Glomerular endothelial cell (primary cell): ENCODE measurements around the gene ENPP3. TPM values are rescaled to one million over a fixed set of nuclear protein-coding genes. Genes with fewer than 3 reads are reported as not detected.

Experiments used
- DNase-seq: peaks from one replicate; pipeline ENCODE4 v3.0.0-alpha.2; 2011; ENCODE audit warnings: low read depth, low spot score; ENCODE audit errors: extremely low read depth
- total RNA-seq: library from RNA; depleted of rRNA; stranded (reverse); fragments of >200 nt; gene quantifications from 2 replicates; pipeline ENCODE4 v1.2.3, GENCODE V29; 2015

Gene ENPP3
- total RNA-seq, 1 donor from 2014 or later: not detected

GRCh38 chr6:131791476-131791875 is 154.4 kb downstream of the ENPP3 start:
- no peak for DNase-seq

GRCh38 chr6:131792091-131792496 is 155.0 kb downstream of the ENPP3 start:
- no peak for DNase-seq

DNA sequence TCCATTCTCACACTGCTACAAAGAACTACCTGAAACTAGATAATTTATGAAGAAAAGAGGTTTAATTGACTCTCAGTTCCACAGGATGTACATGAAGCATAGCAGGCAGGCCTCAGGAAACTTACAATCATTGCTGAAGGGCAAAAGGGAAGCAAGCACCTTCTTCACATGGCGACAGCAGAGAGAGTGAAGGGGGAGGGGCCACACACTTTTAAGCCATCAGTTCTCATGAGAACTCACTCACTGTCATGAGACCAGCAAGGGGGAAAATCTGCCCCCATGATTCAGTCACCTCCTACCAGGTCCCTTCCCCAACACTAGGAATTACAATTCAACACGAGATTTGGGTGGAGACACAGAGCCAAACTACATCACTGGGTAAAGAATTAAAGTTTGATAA is 158.3 kb downstream of the ENPP3 start:
- DNase-seq: no peak

Other genes with a start within 250 kb of the ENPP3 start
- gene ARG1, start 64.1 kb upstream of the ENPP3 start, total RNA-seq: not detected in 2 replicates
- gene MED23, start 9.1 kb upstream of the ENPP3 start, total RNA-seq: 19.0 and 20.9 TPM in 2 replicates
- 0.10 TPM in 1 of 2 replicates, not detected in the other for gene OR2A4, start 64.1 kb downstream of the ENPP3 start, total RNA-seq
- 0.05 TPM in 1 of 2 replicates, not detected in the other for gene CTAGE9, start 73.7 kb downstream of the ENPP3 start, total RNA-seq
- gene ENPP1, start 170.7 kb downstream of the ENPP3 start, total RNA-seq: 0.53 and 1.2 TPM in 2 replicates